Vagina (tissue), 2 donors: ENCODE results near the gene PCBP3.

Source experiments
- CTCF ChIP-seq, 3 experiments: fragments of 450-650 bp in 2 of 3; fragments of 200-600 bp in 1 of 3; sonication (generic) in 1 of 3; IDR thresholded peaks; one replicate each; pipeline ENCODE4 v1.5.1; 2017 to 2019; ENCODE audit warnings: antibody characterized with exemption in 3 of 3, mild to moderate bottlenecking in 2 of 3, moderate library complexity in 2 of 3
- POLR2A ChIP-seq, 2 donors: fragments of 450-650 bp; IDR thresholded peaks; one replicate each; pipeline ENCODE4 v1.6.1; 2017; ENCODE audit warnings: antibody characterized with exemption in 2 of 2, mild to moderate bottlenecking in 2 of 2, moderate library complexity in 2 of 2
- POLR2AphosphoS5 ChIP-seq, 2 donors: sonication (generic); formaldehyde crosslinking; IDR thresholded peaks; one replicate each; pipeline ENCODE4 v1.9.0; 2017; ENCODE audit warnings: antibody characterized with exemption in 2 of 2, mild to moderate bottlenecking in 2 of 2, low read depth in 1 of 2; ENCODE audit not compliant: insufficient read depth in 1 of 2

DNA sequence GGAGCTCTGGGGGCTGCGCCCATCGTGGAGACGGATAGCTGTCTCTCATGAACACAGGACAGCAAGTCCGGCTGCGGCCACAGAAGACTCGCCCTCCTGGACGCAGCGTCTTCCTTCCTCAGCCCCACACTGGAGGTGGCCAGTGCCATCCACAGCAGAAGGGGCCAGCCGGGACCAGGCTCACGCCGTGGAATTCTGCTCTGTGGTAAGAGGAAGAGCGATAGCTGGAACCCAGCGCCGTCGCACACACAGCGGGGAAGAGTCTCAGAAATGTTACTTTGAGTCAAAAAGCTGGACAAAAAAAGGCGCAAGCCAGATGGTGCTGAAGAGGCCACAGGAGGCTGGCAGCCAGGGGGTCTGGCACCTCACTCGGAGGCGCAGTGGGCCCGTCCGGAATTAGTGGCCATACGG lies 224.2 kb downstream of the PCBP3 start:
- TF ChIP-seq CTCF (IDR thresholded peaks at IDR 0.05) = no peak
- TF ChIP-seq POLR2A (IDR thresholded peaks at IDR 0.05) = no peak
- no peak for TF ChIP-seq POLR2AphosphoS5 (IDR thresholded peaks at IDR 0.05; ENCODE audit: insufficient read depth in 1 of 2, low read depth in 1 of 2)
